ENCODE data around the gene FAAP20. TPM values are rescaled to one million over a fixed set of nuclear protein-coding genes. Genes with fewer than 3 reads are reported as not detected.

Gene FAAP20
- total and polyA plus RNA-seq, 2 of the 8 experiments (the other 6 are each of a cell fraction or from before 2014, with no cell fraction given) = 58.4 to 99.8 TPM

- TF ChIP-seq CHD7 (IDR thresholded peaks at IDR 0.05; ENCODE audit: insufficient replicate concordance, low read length) (no peak), RFX5 (IDR thresholded peaks at IDR 0.05; ENCODE audit: borderline replicate concordance, low read depth, low read length) (no peak), POLR2AphosphoS5 (IDR thresholded peaks at IDR 0.05; ENCODE audit: low read depth, low read length) (no peak; the same call in 1 of the 2 replicates), SP1 (IDR thresholded peaks at IDR 0.05; ENCODE audit: low read depth, low read length) (no peak), HDAC6 (IDR thresholded peaks at IDR 0.05; ENCODE audit: low read depth, low read length) (no peak), EP300 (IDR thresholded peaks at IDR 0.05; ENCODE audit: borderline replicate concordance in 1 of 2, low read depth in 2 of 2, low read length in 2 of 2) (no peak)
- TF ChIP-seq, protein P1, sequence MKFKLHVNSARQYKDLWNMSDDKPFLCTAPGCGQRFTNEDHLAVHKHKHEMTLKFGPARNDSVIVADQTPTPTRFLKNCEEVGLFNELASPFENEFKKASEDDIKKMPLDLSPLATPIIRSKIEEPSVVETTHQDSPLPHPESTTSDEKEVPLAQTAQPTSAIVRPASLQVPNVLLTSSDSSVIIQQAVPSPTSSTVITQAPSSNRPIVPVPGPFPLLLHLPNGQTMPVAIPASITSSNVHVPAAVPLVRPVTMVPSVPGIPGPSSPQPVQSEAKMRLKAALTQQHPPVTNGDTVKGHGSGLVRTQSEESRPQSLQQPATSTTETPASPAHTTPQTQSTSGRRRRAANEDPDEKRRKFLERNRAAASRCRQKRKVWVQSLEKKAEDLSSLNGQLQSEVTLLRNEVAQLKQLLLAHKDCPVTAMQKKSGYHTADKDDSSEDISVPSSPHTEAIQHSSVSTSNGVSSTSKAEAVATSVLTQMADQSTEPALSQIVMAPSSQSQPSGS (IDR thresholded peaks at IDR 0.05; ENCODE audit: low read length) = no peak
Measured at GRCh38 chr1:2160451-2161300, 33.9 kb downstream of the FAAP20 start (continued).

All from H1 (cell line).